HG03139 (cell line): ENCODE results near the gene MEIS1.
"Not testable (repeated sequence)": the region's sequence is repeated elsewhere in the genome, so short reads cannot be mapped to it uniquely, and the experiment has no call there.

Experiments
- ATAC-seq: cut with Tn5 transposase; IDR thresholded peaks from one replicate; pipeline ENCODE4 v1.9.1; 2021; ENCODE audit not compliant: unreplicated experiment

The MEIS1 gene

DNA sequence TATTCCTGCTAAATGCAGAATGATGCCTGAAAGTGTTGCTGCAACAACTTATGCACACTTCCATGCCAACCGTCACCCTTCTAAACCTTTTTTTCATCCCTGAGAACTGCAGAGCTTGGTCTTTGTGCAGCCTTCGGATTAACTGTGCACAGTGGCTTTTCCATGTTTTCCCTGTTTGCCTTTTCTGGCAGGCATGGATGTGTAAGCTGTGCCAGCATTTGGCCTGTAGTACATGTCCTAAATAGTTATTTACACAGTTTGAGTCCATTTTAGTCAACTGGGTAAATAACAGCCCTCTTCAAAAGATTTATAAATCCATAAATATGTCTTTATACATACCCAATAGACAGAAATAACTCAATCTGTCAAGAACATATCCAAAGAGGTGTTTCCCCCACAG, 31.5 kb downstream of the MEIS1 start:
- no peak for ATAC-seq

DNA sequence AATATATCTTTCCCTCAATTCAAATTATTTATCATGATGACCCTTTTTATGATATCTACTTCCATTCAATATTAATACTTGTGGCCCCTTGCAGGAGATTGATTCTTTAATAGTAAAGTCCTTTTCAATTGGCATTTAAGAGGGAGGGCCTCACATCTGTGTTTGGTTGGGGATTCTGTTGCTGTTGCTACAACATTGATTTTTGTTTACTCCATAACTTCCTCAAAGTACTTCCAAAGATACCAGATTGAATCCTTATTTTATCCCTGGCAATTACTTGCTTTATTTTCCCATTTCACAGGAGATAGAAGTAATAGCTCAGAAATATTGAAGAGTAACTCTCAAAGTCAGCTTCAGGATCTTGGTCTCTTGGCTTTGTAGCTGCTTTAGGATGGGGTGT, 32.8 kb downstream of the MEIS1 start:
- no peak for ATAC-seq

DNA sequence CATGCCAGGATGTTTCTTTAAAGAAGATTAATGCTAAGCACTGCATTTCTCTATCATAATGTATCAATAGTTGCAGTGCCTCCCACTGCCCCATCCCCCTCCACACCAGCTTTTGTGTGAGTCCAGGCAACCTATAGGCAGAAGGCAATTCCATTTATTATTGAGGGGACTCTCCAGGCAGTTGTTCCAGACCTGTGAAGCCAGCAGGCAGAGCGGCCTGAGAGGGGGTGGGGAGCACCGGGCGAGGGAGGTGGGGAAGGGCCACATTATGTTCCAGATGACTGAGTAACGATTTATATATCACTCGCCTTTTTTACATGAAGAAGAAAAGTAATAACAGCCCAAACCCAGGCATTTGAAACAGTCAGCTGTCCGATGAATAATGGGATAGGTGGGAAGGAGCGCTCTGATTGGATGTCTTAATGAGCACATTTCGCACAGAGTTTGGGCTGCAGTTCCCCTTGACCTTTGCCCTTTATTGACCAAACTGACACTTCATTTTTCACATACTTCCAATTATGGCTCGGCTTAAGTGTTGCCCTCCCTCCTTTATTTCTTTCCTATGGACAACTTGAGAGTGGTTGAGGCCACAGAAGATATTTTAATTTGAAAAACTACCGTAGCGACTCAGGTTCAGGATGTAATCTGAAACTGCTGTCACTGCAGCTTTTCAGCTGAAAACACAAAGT, 34.4 kb downstream of the MEIS1 start:
- no peak for ATAC-seq

DNA sequence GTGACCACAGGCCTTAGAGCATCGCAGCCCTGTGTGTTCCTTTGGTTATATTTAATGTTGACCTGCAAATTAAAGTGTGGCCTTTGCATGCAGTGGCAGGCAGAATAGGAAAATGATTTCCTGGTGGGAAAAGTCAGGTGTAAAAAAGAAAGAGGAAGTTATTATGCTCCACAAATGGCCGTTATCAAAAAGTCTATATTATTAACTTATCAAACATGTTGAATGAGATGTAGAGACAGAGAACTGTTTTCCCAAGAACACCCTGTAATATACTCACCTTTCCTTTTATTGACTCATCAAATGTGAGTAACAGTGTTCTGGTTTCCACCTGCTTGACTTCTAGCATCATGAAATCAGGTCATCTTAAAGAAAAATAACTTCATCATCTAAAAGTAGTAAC, 35.3 kb downstream of the MEIS1 start:
- no peak for ATAC-seq

DNA sequence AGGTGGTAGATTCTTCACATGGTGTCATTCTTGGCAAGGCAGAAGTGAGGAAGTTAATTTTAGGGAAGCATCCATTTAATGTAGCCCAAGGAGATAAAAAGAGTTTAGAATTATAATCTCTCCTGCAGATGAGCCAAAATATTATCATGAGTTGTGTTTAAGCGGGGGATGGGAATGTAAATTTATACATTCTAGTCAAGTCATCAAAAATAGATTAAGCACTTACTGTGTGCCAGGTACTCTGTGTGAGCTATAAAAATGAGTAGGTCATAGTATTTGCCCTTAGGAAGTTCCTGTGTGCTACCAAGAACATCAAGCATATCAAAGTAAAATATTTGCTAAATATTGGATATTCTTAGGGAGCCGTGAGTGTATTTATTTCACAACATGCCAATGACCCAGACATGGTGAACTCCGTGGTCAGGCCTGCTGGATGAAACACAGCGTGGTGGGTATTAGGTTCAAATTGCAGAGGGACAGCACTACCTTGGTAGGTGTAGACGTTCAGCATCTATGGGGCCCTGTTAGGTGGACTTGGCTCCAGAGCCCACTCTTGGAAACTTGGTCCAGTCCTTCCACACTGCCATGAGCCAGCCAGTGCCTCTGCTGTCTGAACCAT, 37.4 kb downstream of the MEIS1 start:
- no peak for ATAC-seq

DNA sequence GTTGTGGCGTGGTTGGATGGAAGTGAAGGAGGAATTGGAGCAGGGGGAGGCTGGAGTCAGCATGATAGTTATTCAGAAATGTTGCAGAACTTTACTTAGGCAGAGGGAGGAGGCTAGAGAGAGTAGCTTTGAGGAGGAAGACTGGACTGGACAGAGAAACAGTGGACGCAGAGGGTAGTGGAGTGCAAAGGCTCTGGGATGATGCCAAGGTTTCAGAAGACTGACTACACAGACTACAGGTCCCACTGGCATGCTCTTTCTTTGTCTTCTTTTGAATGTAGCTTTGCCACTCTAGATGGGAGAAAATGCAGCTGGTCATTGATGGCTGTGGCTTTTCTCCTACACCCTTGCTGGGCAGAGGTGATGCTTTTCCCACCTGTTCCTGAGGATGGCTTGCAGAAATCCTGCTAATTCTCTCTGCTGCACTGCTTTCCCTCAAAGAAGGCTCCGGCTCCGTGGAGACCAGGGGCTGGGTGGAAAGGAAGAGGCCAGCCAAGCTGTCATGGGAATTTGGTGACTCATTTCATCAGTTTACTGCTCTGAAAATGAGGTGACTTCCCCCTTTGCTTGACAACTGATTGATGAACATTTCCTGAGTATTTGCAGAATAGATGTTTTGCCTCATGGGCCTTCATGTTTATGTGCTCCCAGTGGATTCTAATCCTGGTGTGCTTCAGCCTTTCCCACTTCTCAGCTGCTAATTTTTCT, 42.4 kb downstream of the MEIS1 start:
- ATAC-seq = no peak

DNA sequence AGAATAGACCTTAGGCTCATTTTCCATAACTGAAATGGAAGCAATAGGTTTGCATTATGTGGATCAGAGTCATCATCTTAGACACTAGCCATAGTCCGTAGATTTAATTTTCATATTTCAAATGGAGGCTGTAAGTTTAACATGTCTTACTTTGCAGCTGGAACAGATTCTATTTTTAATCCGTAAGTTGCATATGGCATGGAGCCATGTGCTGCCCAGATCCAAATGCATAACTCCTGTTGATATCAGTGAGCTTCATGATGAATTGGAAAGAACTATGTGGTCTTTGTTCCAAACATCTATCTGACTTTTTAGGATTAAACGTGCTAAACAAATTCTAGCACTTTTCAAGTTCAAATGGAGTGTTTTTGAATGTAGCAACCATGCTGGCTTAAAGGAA, 43.4 kb downstream of the MEIS1 start:
- no peak for ATAC-seq

DNA sequence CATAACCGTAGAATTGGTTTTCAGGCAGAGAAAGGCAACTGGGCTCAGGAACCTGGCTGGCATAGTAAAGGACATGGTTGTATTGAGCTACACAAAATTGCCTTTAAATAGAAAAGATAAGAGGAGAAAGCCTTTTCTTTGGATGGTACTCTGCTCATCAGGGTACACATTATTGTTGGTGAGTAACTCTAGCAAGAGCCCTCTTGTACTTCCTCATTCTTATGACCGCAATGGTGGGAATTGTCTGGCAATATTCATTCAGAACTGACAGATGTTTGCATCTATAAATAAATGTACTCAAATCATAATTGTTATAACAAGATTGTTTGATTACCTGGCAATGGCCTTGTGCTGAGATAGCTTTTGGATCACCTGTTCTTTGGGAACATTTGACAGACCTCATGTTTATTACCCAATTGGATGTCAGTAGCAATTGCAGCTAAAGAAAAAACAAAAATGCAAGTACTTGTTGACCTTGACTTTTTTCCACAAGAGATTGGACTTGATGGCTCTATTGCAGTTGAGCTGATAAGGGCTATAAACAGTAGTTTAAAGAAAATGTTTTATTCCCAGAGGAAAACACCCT, 43.9 kb downstream of the MEIS1 start:
- ATAC-seq = no peak

DNA sequence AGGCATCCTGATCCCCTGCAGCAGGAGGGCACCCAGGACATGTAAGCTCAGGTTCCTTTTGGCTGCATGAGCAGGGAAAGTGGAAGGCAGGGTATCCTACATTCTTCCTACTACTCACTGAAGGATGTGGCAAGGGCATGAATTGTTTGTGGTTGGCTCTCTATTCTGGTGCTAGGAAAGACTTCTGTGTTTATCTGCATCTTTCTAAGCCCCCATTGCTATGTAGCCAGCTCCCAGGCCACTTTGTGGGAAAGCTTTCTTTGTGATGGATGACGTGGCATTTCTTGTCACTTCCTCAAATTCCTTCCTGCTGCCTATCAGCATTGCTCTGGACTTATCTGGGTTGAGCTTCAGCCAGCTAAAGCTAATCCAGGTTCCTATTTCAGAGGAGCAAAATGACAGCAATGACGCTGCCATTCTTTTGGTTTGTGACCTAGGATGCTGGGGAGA, 46.2 kb downstream of the MEIS1 start:
- no peak for ATAC-seq

DNA sequence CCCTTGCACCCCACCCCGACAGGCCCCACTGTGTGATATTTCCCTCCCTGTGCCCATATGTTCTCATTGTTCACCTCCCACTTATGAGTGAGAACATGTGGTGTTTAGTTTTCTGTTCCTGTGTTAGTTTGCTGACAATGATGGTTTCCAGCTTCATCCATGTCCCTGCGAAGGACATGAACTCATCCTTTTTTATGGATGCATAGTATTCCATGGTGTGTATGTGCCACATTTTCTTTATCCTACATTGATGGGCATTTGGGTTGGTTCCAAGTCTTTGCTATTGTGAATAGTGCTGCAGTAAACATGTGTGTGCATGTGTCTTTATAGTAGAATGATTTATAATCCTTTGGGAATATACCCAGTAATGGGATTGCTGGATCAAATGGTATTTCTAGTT, 50.3 kb downstream of the MEIS1 start:
- not testable (repeated sequence) for ATAC-seq

DNA sequence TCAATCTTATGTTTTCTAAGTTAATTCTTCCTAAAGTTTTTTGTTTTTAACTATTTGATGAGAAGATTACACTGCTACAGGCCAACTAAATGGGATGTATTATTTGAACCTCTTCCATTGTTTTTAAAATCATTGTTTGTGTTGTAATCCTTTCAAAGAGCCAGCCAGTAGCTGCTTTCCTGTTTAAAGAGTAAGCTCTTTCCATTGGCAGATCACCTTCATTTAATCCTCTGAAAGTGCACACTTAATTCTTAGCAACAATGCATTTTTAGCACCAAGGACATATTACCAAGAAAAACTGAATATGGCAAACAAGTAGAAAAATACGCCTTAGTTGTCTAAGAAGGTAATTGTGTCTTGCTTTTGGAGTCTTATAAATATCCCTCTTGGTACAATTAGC, 54.0 kb downstream of the MEIS1 start:
- ATAC-seq = no peak

DNA sequence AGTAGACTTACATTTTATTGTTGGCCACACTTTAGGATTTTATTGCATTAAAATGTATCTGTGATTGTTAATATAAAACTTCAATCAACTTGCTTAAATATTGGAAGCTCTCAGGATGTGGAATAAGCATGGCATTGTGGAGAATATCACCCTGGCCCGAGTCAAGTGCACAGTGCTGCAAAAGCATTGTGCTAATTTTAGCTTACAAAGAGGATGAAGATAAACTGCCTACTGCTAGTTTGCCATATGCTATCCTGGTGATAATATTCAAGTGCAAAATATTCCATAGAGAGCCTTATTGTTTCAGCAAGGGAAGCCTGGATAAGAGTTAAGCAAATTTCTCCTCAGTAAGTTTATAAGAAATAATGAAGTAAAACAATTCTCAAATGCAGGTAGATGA, 54.5 kb downstream of the MEIS1 start:
- ATAC-seq = no peak

DNA sequence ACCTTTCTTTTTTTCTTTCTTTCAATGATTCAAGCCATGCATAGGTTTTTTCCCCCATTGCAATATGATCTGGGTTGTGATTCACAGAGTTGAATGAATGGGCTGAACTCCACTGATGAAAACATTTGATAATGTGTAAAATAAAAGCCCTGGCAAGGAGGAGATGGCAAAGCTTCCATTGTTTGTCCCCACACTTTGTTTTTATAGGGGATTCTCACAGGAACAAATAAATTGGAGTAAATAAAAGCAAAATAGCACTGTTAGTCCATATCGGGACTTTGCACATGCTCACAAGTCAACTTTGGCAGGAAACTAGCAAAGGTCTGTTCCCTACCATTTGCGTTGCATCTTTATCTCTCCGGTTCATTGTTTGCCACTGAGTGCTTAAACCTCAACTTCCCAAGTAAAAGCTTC, 55.7 kb downstream of the MEIS1 start:
- no peak for ATAC-seq

DNA sequence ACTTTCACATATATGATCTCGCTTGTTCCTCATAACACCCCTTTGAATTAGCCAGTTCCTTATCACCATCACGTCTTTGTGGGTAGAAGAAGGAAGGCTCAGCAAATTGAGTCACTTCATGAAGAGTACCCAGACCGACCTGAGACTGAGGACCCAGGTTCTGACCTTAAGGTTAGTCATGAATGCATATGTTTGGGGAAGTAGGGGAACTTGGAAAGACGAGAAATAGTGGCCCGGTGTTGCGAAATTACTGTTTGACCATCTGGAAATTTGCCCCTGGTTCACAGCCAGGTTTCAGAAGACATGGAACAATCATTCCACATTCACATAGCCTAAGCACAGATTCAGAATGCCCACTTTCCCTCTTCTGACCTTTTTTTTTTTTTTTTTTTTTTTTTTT, 59.8 kb downstream of the MEIS1 start:
- ATAC-seq = no peak

DNA sequence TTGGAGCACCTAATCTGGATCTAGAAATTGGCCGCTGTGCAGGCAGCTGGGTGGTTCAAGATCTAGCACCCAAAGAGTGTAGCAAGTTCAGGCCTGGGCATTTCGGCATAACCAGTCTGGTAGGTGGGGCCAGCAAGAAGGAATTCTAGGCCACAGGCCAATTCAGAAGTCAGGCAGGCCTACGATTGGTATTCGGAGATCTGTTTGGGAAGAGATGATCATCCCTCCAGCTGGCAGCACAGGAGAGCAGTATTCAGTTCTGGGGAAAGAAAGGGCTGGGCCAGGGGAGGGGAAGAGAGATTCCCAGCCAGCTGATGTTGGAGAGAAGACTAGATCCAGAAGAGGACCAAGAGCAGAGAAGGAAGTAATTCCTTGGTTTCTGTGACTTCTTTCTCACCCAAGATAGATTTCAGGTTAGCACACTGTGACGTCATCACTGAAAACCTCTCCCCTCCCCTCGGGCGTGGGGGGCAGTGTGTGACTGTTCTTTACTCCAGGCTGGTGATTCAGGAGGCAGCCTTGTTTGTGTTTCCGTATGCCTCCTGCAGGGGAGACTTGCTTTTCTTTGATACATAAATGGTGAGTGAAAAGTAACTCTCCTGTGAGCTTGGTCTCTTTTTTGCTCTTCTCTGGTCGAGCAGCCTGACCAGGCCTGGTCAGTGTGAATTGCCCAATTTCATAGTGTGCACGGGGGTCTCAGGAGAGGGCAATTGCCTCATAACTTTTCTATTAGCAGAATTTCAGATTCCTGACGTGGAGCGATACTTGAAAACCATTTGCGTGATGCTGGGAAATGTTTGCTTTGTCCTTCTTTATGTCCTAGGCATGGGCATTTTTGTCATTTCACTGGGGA, 61.1 kb downstream of the MEIS1 start:
- no peak for ATAC-seq

DNA sequence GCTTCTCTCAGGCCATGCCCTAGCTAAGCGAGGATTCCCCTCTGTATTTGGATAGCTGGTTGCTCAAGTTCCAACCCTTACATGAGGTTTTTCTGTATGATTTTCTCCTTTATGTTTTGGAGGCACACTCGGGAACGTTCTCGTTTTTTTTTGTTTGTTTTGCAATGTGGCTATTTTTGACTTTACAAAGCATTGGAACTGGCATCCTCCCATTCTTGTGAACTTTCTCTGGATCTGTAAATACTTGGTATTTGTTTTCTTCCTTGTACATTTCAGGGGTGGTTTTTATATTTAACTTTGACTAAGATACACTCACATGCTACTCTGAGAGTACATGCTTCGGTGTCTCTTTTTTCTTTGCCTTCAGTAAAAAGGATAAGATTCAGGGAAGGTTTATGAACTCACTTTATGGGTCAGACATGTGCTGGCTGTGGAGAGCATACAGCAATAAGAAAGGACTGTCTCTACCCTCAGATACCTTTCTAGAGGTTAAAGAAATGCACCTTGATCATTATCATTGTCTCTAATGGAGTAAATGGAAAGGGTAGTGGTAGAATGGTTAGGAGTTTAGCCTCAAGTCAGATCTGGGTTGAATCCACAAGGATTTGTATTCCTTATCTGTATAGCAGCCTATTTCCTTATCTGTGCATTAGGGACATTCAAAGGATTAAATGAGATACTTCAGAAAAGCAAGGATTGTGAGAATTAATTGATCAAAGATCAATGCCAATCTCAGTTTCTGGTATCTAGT, 61.9 kb downstream of the MEIS1 start:
- ATAC-seq = no peak

DNA sequence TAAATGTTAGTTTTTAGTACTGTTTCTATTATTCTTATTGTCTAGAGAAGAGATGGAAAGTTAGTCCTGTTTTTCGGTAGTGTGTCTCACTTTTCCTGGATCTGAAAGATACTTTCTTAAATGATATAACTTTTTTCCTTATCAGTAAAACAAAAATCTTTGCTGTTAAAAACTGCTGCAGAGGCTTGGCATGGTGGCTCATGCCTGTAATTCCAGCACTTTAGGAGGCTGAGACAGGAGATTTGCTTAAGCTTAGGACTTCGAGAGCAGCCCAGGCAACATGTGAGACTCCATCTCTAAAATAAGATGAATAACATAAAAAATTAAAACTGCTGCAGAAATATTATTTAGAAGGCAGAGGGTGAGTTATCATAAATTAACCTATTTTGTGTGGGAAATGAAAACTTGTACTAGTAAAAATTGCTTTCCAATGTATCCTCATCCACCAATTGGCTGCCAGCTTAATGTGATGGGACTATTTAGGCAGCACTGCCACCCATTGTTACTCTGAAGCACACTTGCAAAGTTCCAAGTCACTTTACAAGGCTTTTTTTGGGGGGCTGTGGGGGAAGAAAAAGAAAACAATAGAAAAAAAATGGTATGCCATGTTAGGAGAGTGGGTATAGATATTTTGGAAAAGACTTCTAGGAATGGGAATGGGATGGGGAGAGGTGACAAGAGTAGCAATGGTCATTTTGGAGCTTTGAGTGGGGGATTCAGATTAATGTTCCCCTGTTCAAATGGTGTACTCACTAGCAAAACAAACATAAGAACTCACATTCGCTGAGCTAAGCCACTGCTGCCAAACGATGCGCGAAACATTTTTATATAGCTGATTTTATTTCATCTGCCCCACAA, 62.7 kb downstream of the MEIS1 start:
- no peak for ATAC-seq

DNA sequence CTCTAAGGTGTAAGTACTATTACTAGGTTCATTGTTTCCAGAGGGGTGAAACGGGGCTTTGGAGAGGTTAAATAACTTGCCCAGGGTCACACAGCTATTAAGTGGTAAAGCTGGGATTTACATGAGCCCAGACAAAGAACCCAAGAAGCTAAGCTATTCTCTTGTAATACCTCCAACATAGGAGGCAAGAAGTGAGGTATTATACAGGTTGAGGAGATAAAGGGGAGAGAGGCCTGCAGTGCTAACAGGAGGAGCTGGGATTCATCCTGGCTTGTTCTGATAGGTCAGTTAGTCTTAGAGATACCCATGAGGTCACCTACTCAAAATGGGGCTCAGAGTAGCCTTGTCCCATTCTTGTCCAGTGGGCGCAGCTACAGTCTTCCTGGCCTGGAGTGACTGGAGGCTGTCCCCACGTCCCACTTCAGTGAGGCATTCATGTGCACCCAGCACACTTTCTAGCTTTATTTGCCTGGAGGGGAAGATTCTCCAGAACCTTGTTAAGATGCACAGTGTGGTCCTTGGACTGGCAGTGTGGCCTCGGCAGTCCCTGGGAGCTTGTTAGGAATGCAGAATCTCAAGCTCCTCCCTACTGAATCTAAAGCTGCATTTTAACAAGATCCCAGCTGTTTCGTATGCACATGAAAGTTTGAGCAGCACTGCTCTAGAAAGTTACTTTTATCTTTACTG, 63.5 kb downstream of the MEIS1 start:
- no peak for ATAC-seq

DNA sequence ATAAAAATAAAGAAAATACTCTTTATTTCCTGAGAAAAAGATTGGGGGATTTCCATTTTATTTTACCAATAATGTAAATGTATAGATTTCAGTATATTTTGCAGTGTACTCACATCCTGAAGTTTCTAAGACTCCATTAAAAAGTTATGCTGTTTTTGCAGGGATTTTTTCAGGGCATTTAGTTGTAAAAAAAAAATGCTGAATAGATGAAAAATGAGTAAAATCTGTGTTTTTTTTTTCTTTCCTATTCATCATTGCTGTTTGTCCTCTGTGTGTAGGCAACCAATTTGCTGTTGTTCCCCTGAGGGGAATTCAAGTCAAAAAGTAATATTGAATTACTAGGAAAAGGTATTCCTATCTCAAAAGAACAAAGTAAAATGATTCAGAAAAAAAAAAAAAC, 66.3 kb downstream of the MEIS1 start:
- no peak for ATAC-seq
